ENCODE data around the gene MCRIP2. TPM values are rescaled to one million over a fixed set of nuclear protein-coding genes. Genes with fewer than 3 reads are reported as not detected.
A peak's percentile ranks its signal among the peaks of the same experiment; 100 is the strongest.

The MCRIP2 gene
- total and polyA plus RNA-seq, 7 donors, result 52.1 to 132 (median 63.4) TPM

DNA sequence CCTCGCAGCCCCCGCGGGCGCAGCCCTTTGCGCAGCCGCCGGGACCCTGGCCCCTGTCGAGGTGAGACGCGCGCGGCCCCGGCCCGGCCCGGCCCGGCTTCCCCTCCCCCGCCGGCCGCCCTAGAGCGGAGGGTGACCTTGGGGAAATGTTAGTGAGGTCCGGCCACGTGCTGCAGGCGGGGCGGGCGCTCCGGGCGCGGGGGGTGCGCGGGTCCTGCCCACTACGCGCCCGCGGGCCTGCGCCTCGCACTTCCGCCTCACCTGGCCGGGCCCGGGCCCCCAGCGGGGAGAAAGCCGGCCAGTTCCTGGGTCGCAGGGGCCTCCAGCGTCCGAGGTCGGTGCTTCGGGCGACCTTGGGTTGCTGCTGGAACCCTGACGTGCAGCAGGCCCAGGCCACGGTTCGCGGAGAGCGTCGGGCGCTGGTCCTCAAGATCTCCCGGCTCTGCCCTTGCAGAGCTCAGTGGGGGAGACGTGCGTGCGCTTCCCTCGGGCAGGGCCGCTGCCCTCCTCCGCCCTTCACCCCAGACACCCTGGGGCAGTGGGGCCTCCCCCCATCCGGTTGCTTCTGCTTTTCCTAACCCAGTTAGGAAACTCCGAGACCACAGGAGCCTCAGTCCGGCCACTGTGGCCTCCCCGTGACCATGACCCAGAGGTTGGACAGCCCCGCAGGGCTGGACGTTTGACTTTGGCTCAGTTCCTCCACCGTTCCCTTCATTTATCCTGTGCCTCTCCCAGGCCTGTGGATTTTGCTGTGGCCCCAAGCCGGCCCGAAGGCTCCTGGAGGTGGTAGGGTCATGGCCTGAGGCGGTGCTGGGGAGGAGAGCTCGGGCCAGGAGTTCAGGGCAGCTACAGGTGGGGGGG is 791 bp downstream of the MCRIP2 start:
- H3K4me3 ChIP-seq, result peak overlapping the region; percentile 49 to 93 (median 84)
- no peaks in the 10 kb centered on the region for H3K9me3 ChIP-seq
- WGBS, 2 donors, result 2 to 6% methylated on average over 72 of the region's 72 CpGs
- TF ChIP-seq POLR2AphosphoS5 (IDR thresholded peaks at IDR 0.05), result peak in 2 of 4 donors; percentile 7 to 33
- TF ChIP-seq, protein P1, sequence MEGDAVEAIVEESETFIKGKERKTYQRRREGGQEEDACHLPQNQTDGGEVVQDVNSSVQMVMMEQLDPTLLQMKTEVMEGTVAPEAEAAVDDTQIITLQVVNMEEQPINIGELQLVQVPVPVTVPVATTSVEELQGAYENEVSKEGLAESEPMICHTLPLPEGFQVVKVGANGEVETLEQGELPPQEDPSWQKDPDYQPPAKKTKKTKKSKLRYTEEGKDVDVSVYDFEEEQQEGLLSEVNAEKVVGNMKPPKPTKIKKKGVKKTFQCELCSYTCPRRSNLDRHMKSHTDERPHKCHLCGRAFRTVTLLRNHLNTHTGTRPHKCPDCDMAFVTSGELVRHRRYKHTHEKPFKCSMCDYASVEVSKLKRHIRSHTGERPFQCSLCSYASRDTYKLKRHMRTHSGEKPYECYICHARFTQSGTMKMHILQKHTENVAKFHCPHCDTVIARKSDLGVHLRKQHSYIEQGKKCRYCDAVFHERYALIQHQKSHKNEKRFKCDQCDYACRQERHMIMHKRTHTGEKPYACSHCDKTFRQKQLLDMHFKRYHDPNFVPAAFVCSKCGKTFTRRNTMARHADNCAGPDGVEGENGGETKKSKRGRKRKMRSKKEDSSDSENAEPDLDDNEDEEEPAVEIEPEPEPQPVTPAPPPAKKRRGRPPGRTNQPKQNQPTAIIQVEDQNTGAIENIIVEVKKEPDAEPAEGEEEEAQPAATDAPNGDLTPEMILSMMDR (IDR thresholded peaks at IDR 0.05), result no peak
- DNase-seq, result peak; percentile 84
- peak overlapping the region; percentile 81 to 91 (median 90) for H3K27ac ChIP-seq
- H3K27me3 ChIP-seq, result no peaks in the 10 kb centered on the region
- peaks cover 0 to 43% (median 33%) of the 10 kb centered on the region in 4 donors for H3K4me1 ChIP-seq
- intact Hi-C loops (cut with DNase I), result loop anchor here (1.0 kb wide), 1 partner anchor 18 kb away; no protein-coding TSS in a partner anchor
- no peaks in the 10 kb centered on the region for H3K36me3 ChIP-seq

DNA sequence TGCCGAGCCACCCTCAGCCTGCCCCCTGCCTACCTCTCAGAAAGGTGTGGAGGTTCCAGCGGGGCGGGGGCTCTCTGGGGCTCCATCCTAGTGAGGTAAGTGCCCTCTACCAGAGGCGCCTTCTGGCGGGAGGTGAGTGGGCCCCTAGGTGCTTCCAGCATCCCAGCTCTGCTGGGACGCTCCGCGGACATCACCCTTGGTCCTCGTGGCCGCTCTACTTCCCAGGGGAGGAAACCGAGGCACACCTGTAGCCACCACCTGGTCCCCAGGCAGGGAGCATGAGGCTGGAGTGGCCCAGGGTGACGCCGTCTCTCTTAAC is 1.4 kb downstream of the MCRIP2 start:
- Histone ChIP-seq H3K4me1 (peaks cover 0 to 43% (median 33%) of the 10 kb centered on the region in 4 donors), H3K36me3 (no peaks in the 10 kb centered on the region), H3K4me3 (peak overlapping the region; percentile 49 to 93 (median 84)), H3K9me3 (no peaks in the 10 kb centered on the region), H3K27me3 (no peaks in the 10 kb centered on the region), H3K27ac (peak overlapping the region; percentile 81 to 91 (median 90))
- 42 to 85% methylated on average over 13 of the region's 13 CpGs for whole genome bisulfite sequencing, 2 donors
- no peak for DNase-seq
- intact Hi-C loops (cut with DNase I), result no loop called here
- TF ChIP-seq, protein P1 (IDR thresholded peaks at IDR 0.05), result no peak
- TF ChIP-seq EP300 (IDR thresholded peaks at IDR 0.05) (no peak), POLR2AphosphoS5 (IDR thresholded peaks at IDR 0.05) (no peak), POLR2A (IDR thresholded peaks at IDR 0.05) (no peak)

DNA sequence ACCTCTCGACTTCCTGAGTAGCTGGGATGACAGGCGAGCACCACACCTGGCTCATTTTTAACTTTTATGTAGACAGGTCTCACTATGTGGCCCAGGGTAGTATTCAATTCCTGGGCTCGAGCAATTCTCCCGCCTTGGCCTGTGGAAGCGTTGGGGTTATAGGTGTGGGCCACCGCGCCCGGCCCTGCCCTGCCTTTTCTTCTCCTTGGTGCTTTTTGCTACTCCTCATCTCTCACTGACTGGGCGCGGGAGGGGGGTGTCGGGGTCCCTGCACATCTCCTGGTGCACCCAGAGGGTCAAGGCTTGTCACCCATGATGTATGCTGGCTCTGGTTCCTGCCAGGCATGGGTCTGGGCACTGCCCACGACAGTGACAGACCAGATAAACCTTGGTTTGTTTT is 2.9 kb downstream of the MCRIP2 start:
- Histone ChIP-seq H3K4me3 (no peak overlapping the region), H3K36me3 (no peaks in the 10 kb centered on the region), H3K4me1 (peaks cover 0 to 49% (median 40%) of the 10 kb centered on the region in 4 donors), H3K9me3 (no peaks in the 10 kb centered on the region), H3K27ac (no peak overlapping the region), H3K27me3 (no peaks in the 10 kb centered on the region)
- TF ChIP-seq POLR2AphosphoS5 (IDR thresholded peaks at IDR 0.05), result no peak
- no peak for TF ChIP-seq POLR2A (IDR thresholded peaks at IDR 0.05)
- TF ChIP-seq, protein P1 (IDR thresholded peaks at IDR 0.05), result no peak
- no peak for TF ChIP-seq EP300 (IDR thresholded peaks at IDR 0.05)
- DNase-seq, result no peak
- 69 to 85% methylated on average over 12 of the region's 12 CpGs for WGBS, 2 donors
- intact Hi-C loops (cut with DNase I), result no loop called here

DNA sequence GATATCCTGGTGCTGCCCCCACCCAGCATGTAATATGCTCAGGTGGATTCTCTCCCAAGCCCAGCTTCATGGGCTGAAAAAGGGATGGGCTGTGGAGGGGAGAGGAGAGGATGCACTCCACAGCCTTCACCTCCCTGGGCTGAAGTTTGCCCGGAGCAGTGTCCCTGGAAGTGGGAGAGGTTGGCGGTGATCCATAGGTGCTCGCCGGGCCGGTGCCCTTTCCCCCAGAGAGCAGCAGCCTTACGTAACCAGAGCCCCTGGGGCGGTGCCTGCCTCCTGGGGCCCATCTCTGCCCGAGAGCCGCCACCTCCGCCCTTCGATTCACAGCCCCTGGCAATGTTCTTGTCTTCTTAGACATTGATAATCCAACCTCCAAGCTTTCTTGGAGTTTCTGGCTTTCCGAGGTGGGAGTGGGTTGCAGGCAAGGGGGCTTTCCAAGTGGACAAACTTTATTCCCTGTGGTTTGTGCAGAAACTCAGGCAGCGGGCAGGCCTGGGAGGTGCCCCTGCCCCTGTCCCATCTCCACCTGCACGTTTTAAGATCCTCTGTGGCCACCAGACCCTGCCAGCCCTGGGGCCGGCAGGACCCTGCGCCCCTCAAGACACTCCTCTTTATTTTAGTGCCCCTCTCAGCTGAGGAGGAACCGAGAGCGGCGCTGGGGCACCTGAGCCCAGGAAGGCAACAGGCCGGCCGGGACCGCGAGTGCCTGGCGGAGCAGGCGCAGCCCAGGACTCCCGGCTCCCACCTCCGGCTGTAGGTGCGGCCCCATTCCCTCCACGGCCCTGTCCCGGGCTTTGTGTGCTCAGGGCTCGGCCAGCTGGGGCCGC is 4.4 kb downstream of the MCRIP2 start:
- peak overlapping the region in 2 of 4 donors; percentile 22 to 36 for H3K27ac ChIP-seq

More for the DNA sequence above, 4.4 kb downstream of the MCRIP2 start:
- 34 to 76% methylated on average over 32 of the region's 32 CpGs for WGBS, 2 donors
- intact Hi-C loops (cut with DNase I), result no loop called here
- Histone ChIP-seq H3K4me3 (no peak overlapping the region), H3K27me3 (no peaks in the 10 kb centered on the region), H3K36me3 (no peaks in the 10 kb centered on the region), H3K4me1 (peaks cover 0 to 59% (median 49%) of the 10 kb centered on the region in 4 donors), H3K9me3 (no peaks in the 10 kb centered on the region)
- no peak for DNase-seq
- TF ChIP-seq POLR2A (IDR thresholded peaks at IDR 0.05), result no peak
- TF ChIP-seq, protein P1 (IDR thresholded peaks at IDR 0.05), result no peak

Measured in sigmoid colon (tissue), 7 donors.